Aorta (tissue), 5 donors: Measurements from ENCODE around the gene GSTO2. TPM values are rescaled to one million over a fixed set of nuclear protein-coding genes. Genes with fewer than 3 reads are reported as not detected.
A peak's percentile ranks its signal among the peaks of the same experiment; 100 is the strongest.

Source experiments
- ATAC-seq: fragments of 200-7000 bp; cut with Tn5 transposase; one replicate; pipeline ENCODE4 v1.9.1; 2022; ENCODE audit warnings: moderate library complexity; ENCODE audit not compliant: low FRiP score
- DNase-seq, 2 donors: peaks; one replicate each; pipeline ENCODE4 v3.0.0-alpha.2; 2020
- H3K27ac ChIP-seq, 2 donors: one replicate each; pipeline ENCODE4 v1.5.1; 2013; ENCODE audit warnings: low read length in 2 of 2, mild to moderate bottlenecking in 2 of 2, moderate library complexity in 2 of 2, control low read depth in 1 of 2, inconsistent platforms in 1 of 2, low read depth in 1 of 2
- H3K27me3 ChIP-seq, 2 donors: one replicate each; pipeline ENCODE4 v1.6.1; 2013; ENCODE audit warnings: control low read depth in 1 of 2, low read length in 1 of 2, mild to moderate bottlenecking in 1 of 2, moderate library complexity in 1 of 2; ENCODE audit not compliant: insufficient read depth in 2 of 2, control insufficient read depth in 1 of 2
- H3K36me3 ChIP-seq, 2 donors: one replicate each; pipeline ENCODE4 v1.6.1; 2013; ENCODE audit warnings: control low read depth in 1 of 2, low read length in 1 of 2, mild to moderate bottlenecking in 1 of 2; ENCODE audit not compliant: insufficient read depth in 2 of 2, control insufficient read depth in 1 of 2
- H3K4me1 ChIP-seq, 2 donors: one replicate each; pipeline ENCODE4 v1.6.1; 2013; ENCODE audit warnings: low read length in 2 of 2, control low read depth in 1 of 2, mild to moderate bottlenecking in 1 of 2, moderate library complexity in 1 of 2; ENCODE audit not compliant: insufficient read depth in 2 of 2, control insufficient read depth in 1 of 2
- H3K4me3 ChIP-seq, 2 donors: one replicate each; pipeline ENCODE4 v1.5.1; 2013; ENCODE audit warnings: low read length in 2 of 2, control low read depth in 1 of 2, mild to moderate bottlenecking in 1 of 2
- H3K9me3 ChIP-seq: one replicate; pipeline ENCODE4 v1.6.1; 2013; ENCODE audit warnings: mild to moderate bottlenecking, low read length; ENCODE audit not compliant: control insufficient read depth
- WGBS, 2 donors: extraction: QIAGEN DNeasy Blood & Tissue Kit; methylation state at CpG; one replicate each; pipeline ENCODE4 v1.1.7; 2013; 5-methylcytosine and 5-hydroxymethylcytosine counted together
- intact Hi-C, 2 donors: fragments of 100-400 bp; cut with DNase I; formaldehyde crosslinking; loops; one replicate each; pipeline versions ENCODE4 v1.14.2 to v1.15.0; 2022
- polyA plus RNA-seq, 2 donors: library from polyadenylated mRNA; stranded (reverse); fragments of 200-250 nt; gene quantifications; one replicate each; pipeline ENCODE4 v1.2.3, GENCODE V29; 2013
- total RNA-seq, 2 donors: library from RNA; stranded (reverse); fragmentation: NEBNext Ultra II Directional; extraction: Animal tissue kit (Norgen Biotek cat#: 25700); gene quantifications; one replicate each; pipeline ENCODE4 v1.2.1, GENCODE V29; 2021
- donor health status: healthy with polysubstance abuse.
- donor health status: Bipolar disorder and iron deficiency.
- donor health status: DM: no; HTN: no; CAD: no.
- donor health status: DM: no; HTN: no; CAD: no.
- donor health status: DM: yes; HTN: yes; CAD: no.

GSTO2 gene
- total and polyA plus RNA-seq, 4 donors, result 1.7 to 4.3 (median 3.5) TPM

- H3K36me3 ChIP-seq, result no peaks in the 10 kb centered on the region
- no peak for ATAC-seq
- no peak overlapping the region for H3K27ac ChIP-seq
- WGBS, 2 donors, result 47 to 56% methylated on average over 10 of the region's 10 CpGs
- H3K4me1 ChIP-seq, result peaks cover 0 to 2% of the 10 kb centered on the region in 2 donors
- DNase-seq, result no peak
- no peak overlapping the region for H3K4me3 ChIP-seq
- no peaks in the 10 kb centered on the region for H3K27me3 ChIP-seq
- intact Hi-C loops, result loop anchor here in 1 of 2 donors (2.0 to 10.0 kb wide), 2 partner anchors 31 to 137 kb away; partner anchors contain the start of gene ITPRIP
- no peaks in the 10 kb centered on the region for H3K9me3 ChIP-seq
These were observed 38.8 kb downstream of the GSTO2 start for GRCh38 chr10:104307576-104308438.

DNA sequence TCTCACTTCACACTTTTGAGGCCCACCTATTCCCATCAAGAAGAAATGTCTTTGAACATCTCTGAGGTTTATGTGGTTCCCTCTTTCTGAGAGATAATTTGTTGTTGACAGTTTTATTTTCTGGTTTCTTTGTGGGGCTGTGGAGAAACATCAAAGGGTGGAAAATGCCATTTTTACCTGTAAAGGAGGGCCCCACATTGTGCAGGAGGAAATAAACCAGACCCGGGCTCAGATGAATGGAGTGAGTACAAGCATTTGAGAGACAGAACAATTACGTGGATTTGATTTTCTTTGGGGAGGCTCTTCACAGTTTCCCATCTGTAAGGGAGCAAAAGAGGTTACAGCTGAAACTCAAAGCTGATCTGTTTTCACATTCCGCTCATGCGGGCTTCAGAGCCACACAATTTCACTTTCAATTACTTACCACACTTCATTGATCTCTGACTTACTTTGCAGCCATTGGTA is 39.5 kb downstream of the GSTO2 start:
- ATAC-seq (no peak), DNase-seq (no peak)
- Histone ChIP-seq H3K9me3 (no peaks in the 10 kb centered on the region), H3K4me3 (no peak overlapping the region), H3K4me1 (peaks cover 0 to 2% of the 10 kb centered on the region in 2 donors), H3K27ac (no peak overlapping the region), H3K27me3 (no peaks in the 10 kb centered on the region), H3K36me3 (peaks cover 0 to under 1% of the 10 kb centered on the region in 2 donors)
- intact Hi-C loops, result loop anchor here in 1 of 2 donors (2.0 to 10.0 kb wide), 2 partner anchors 30 to 136 kb away; partner anchors contain the start of gene ITPRIP
- WGBS, 2 donors, result 80 to 87% methylated on average over 4 of the region's 4 CpGs

- Histone ChIP-seq H3K9me3 (no peaks in the 10 kb centered on the region), H3K27me3 (no peaks in the 10 kb centered on the region), H3K36me3 (peaks cover 0 to 10% of the 10 kb centered on the region in 2 donors), H3K4me3 (no peak overlapping the region), H3K27ac (peak overlapping the region; percentile 78 to 85), H3K4me1 (peaks cover 0 to 2% of the 10 kb centered on the region in 2 donors)
- ATAC-seq (peak; percentile 85), DNase-seq (peak; percentile 87 to 96)
- intact Hi-C loops, result loop anchor here in 1 of 2 donors (2.0 to 10.0 kb wide), 2 partner anchors 29 to 135 kb away; partner anchors contain the start of gene ITPRIP
- 20 to 25% methylated on average over 15 of the region's 15 CpGs for WGBS, 2 donors
These were observed 41.3 kb downstream of the GSTO2 start for GRCh38 chr10:104309980-104310978.

- ATAC-seq, result no peak
- H3K27me3 ChIP-seq, result no peaks in the 10 kb centered on the region
- WGBS, 2 donors, result 88 to 92% methylated on average over 5 of the region's 5 CpGs
- H3K27ac ChIP-seq, result peak overlapping the region in 1 of 2 donors; percentile 78
- no peak overlapping the region for H3K4me3 ChIP-seq
- H3K36me3 ChIP-seq, result peaks cover 0 to 10% of the 10 kb centered on the region in 2 donors
- intact Hi-C loops, result no loop called here
- no peak for DNase-seq
- H3K9me3 ChIP-seq, result no peaks in the 10 kb centered on the region
- peaks cover 0 to 2% of the 10 kb centered on the region in 2 donors for H3K4me1 ChIP-seq
These were observed 42.3 kb downstream of the GSTO2 start for GRCh38 chr10:104311184-104311720.

DNA sequence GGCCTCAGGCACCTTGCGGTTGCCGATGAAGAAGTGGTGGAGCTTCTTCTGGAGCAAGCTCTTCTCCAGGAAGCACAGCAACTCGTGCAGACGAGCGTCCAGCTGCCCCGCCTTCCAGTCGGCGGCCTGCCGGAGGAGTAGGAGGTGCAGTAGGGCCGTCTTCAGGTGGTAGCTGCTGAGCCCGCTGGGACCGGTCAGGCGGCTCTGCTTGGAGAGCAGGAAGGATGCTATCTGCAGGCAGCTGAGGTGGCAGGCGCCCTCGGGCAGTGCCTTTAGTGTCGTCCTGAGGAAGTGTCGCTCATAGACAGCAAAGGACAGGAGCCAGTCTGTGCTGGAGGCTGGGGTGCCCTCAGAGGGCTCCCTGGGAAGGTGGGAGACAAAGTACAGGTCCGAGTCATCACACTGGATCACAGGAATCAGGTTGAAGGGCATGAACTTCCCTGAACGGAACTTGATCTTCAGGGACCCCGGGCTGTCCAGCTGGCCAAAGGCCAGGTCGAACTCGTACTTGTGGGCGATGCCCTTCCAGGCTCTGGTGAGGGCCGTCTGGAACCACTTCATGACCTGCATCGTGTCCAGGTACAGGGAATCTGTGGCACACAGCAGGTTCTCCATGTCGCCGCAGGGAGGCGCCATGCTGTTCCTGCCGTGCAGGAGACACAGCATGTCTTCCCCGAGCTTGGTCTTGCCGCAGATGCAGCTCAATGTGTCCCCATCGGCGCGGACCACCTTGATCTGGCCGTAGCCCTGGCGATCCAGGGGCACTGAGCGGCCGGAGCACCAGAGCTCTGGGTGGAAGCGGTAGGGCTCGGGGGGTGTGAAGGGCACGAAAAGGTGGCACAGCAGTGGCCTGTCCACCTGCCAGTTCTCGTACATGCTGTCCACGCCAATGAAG is 45.9 kb downstream of the GSTO2 start:
- H3K4me1 ChIP-seq, result peaks cover 0 to 2% of the 10 kb centered on the region in 2 donors
- no peak for ATAC-seq
- H3K27me3 ChIP-seq, result no peaks in the 10 kb centered on the region
- H3K27ac ChIP-seq, result no peak overlapping the region
- H3K9me3 ChIP-seq, result no peaks in the 10 kb centered on the region
- intact Hi-C loops, result no loop called here
- peaks cover 0 to 10% of the 10 kb centered on the region in 2 donors for H3K36me3 ChIP-seq
- H3K4me3 ChIP-seq, result no peak overlapping the region
- 91 to 93% methylated on average over 43 of the region's 43 CpGs for WGBS, 2 donors
- DNase-seq, result no peak

DNA sequence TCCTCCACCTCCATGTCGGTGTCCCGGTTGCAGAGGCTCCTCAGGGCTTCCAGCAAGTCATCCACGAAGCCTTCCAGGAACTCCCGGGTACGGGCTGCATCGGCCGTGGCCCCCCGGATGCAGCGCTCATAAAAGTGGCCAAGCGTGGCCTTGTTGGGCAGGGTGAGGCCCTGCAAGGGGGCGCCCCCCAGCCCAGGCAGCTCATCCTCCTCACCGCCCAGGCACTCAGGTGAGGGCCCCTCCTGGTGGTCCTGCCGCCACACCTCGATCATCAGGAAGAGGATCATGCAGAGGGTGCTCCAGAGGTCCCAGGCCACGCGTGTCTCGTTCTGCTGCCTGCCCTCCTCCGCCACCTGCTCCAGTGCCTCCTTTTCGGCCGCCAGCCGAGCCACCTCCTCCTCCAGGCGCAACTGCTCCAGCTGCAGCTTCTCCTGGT is 46.5 kb downstream of the GSTO2 start:
- ATAC-seq (no peak), DNase-seq (no peak)
- no peaks in the 10 kb centered on the region for H3K27me3 ChIP-seq
- no peak overlapping the region for H3K27ac ChIP-seq
- intact Hi-C loops, result no loop called here
- no peak overlapping the region for H3K4me3 ChIP-seq
- H3K4me1 ChIP-seq, result no peaks in the 10 kb centered on the region
- 95 to 96% methylated on average over 19 to 22 of the region's 22 CpGs for WGBS, 2 donors
- H3K9me3 ChIP-seq, result no peaks in the 10 kb centered on the region
- H3K36me3 ChIP-seq, result peaks cover 0 to 10% of the 10 kb centered on the region in 2 donors

DNA sequence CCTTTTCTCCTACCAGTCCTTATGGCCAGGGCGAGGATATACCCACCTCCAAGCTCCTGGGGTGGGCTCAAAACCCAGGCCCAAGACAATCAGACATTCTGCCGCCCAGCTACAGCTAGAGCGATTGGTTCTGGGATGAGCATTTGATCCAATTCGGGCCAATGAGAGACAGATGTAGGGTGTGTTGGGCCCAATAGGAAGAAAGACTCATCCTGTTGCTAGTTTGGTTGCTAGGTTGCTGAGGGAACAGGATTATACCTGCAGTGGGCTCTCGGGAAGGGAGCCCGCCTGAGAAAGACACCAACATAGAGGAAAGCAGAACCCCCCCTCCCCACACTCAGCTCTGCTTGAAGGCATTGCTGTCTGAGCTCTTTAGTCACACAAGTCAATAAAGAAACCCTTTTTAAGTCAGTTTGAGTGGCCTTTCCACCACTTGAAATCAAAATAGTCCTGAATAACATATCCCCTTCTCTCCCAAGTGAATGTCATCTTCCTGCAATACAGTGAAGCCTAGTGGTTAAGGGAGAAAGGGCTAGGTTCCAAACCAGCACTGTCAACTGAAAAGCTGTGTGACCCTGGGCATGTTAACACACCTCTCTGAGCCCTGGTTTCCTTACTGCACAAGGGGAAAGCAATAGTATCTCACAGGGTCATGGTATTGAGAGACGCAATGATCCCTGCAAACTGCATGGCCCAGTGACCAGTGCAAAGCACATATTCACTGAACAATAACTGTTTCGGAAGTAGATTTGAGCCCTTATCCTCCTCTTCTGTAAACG is 47.5 kb downstream of the GSTO2 start:
- H3K36me3 ChIP-seq, result peaks cover 0 to 10% of the 10 kb centered on the region in 2 donors
- no peak overlapping the region for H3K4me3 ChIP-seq
- ATAC-seq (no peak), DNase-seq (no peak)
- H3K27ac ChIP-seq, result no peak overlapping the region
- no peaks in the 10 kb centered on the region for H3K27me3 ChIP-seq
- WGBS, 2 donors, result 90 to 94% methylated on average over 9 of the region's 9 CpGs
- H3K9me3 ChIP-seq, result no peaks in the 10 kb centered on the region
- no peaks in the 10 kb centered on the region for H3K4me1 ChIP-seq
- intact Hi-C loops, result no loop called here
